ENCODE measurements around the gene MYO10.

DNA sequence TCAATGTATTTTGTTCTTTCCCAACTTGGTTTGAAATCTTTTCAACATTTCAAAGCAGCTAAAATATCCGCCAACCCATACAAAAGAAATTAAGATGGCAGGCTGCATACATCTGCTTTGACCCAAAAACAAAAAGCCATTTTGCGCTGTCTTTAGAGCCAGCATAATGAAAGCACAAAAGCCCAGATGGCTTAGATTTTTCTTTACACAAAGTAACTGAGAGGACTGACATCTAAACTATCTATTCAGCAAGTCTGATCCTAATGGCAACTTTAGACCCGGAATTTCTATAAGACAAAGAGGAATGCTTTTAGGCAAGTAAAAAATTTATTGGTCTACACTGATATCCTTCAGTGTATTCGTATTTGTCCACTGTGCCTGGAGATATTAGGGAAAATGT is 86.3 kb downstream of the MYO10 start:
- no peak for TF ChIP-seq CTCF (IDR thresholded peaks at IDR 0.05; ENCODE audit: control extremely low read depth in 1 of 3, insufficient read depth in 1 of 3, low read depth in 1 of 3, low read length in 3 of 3)
- TF ChIP-seq GTF2F1 (IDR thresholded peaks at IDR 0.05; ENCODE audit: borderline replicate concordance, low read depth, low read length): no peak
